Suppressor macrophage (primary cell): ENCODE measurements around the gene CPNE7.
"Not testable (repeated sequence)": the region's sequence is repeated elsewhere in the genome, so short reads cannot be mapped to it uniquely, and the experiment has no call there.

ENCODE experiments used
- DNase-seq, 4 experiments: peaks; one replicate each; pipeline ENCODE4 v3.0.0-alpha.2; 2020 to 2022

CPNE7 gene

DNA sequence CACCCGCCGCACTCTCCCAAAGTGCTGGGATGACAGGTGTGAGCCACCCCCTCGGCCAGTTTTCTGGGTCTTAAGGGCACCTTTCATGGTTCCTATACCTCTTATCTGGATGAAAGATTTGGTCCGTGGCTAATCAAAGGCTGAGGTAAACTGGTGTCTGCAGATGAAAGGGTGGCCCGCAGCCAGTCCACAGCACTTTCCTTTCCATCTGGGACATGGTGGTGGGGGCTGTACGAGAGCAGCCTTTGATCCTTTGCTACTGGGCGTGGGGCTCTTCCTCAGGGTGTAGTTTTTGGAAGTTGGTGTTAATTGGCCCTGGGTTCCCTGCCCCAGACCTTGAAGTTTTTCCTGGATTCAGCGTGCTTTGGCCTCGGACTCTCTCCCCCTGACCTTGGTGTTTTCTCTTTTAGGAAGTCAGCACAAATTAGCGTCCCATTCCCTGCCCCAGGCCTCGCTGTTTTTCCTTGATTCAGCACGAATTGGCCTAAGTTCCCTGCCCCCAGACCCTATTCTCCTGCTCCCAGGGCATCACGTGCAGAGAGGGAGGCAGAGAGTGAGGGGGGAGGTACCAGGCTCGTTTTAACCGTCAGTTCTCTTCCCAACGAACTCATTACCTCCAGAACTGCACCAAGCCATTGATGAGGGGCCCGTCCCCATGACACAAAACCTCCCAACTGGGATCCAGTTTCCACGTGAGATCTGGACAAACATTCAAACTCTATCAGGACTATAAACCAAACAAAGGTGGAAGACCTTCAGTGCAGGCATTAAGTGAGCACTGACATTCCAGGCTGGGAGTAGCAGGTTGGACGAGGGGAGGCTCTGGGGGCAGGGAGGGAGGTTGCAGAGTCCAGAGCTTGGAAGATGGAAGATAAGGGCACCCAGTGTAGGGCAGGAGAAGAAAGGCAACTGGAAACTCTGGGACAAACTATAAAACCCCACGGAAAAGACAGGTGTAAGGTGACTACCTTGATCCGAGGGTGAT, 49.5 kb downstream of the CPNE7 start:
- DNase-seq: no peak

DNA sequence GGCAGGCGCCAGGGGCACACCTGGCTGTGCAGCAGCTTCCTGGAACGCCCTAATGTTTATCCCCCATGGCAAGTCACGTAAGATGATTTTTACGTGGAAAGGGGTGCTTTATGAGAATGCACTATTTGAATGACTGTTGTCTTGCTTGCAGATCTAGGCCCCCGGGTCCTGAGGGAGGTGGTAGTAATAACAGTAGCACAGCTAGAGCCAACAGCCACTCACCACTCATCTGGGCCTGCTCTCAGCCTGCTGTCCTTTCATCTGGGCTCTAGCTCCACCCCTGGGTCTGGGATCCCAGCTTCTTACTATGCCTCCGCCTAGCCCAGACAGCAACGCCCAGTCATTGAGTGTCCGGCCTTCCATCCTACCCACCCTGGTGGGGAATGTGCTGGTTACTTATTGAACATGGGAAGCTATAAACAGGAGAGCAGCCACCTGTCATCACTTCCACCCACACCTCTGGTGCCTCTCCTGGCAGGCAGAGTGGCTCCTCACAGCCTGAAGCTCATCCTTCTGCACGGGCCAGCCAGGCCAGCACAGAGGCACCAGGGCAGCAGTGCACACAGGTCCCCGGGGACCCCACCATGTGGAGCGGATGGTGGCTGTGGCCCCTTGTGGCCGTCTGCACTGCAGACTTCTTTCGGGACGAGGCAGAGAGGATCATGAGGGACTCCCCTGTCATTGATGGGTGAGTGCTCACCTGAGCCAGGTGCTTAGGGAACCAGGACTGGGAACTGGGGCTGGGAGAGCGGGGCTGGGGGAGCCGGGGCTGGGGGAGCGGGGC, 54.5 kb downstream of the CPNE7 start:
- DNase-seq: no peak

DNA sequence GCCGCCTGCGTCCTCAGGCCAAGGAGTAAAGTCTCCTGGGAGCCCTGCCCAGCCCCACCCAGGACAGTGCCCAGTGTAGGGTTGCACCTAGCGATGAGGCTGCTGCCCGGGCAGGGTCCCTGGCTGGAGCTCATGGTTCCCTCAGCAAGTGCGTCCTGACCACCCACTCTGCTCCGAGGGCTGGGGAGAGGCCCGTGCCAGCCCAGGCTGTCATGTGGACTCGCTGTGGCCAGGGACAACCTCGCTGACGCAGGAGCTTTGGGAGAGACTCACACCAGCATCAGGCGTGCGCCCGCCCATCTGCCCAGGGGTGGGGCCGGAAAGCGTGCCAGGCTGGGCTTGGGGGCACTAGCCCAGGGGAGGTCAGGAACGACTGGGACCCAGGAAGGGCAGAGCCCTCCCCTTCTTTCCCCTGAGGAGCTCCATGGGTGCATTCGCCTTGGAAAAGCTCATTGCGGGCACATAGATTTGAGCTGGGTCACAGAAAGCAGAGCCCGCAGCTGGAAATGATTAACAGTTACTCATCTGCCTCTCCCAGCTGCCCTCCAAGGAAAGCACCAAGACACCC, 57.6 kb downstream of the CPNE7 start:
- DNase-seq: no peak

DNA sequence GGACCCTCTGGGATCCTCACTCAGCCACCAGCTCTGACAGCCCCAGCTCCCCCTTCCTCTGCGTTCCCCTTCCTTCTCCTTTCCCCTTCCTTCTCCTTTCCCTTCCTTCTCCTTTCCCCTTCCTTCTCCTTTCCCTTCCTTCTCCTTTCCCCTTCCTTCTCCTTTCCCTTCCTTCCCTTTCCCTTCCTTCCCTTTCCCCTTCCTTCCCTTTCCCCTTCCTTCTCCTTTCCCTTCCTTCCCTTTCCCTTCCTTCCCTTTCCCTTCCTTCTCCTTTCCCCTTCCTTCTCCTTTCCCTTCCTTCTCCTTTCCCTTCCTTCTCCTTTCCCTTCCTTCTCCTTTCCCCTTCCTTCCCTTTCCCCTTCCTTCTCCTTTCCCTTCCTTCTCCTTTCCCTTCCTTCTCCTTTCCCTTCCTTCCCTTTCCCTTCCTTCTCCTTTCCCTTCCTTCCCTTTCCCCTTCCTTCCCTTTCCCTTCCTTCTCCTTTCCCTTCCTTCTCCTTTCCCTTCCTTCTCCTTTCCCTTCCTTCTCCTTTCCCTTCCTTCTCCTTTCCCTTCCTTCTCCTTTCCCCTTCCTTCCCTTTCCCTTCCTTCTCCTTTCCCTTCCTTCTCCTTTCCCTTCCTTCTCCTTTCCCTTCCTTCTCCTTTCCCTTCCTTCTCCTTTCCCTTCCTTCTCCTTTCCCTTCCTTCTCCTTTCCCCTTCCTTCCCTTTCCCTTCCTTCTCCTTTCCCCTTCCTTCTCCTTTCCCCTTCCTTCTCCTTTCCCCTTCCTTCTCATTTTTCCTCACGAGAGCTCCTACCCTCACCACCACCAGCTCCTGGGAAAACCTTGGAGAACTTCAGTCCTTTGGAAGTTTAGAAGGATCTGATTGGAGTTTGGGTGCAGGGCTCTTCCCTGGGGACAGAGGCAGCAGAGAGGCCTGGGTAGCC, 59.2 kb downstream of the CPNE7 start:
- not testable (repeated sequence) for DNase-seq

DNA sequence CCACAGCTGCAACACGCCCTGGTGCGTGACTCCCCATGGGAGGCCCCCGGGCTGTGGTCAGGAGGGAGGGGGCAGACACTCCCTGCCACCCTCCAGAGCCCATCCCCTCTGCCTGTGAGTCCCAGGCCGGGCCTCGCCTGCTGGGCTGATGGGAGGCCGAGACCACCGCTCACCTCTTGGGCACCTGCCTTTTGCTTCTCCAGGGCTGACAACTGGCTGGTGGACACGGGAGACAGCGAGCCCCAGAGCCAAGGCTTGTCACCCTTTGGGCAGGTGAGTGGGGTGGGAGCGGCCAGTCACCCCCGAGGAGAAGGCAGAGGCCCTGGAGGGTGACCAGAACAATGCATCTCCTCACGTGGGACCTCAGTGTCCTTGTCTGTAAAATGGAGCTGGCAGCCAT, 61.1 kb downstream of the CPNE7 start:
- no peak for DNase-seq

DNA sequence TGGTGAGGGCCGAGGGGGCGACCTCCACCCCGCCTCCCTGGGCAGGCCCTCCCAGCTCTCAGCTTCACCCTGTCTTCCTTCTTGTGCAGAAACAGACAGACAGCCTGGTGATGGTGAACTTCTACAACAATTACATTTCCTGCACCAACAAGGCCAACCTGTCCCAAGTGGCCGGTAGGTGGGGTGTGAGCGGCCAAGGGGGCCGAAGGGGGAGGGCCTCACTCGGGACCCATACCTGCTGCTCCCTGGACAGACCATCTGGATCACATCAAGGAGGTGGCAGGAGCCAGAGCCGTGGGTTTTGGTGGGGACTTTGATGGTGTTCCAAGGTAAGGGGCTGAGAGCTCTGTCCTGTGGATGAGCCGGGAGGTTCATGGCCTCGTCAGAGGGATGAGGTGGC, 61.8 kb downstream of the CPNE7 start:
- DNase-seq: no peak

DNA sequence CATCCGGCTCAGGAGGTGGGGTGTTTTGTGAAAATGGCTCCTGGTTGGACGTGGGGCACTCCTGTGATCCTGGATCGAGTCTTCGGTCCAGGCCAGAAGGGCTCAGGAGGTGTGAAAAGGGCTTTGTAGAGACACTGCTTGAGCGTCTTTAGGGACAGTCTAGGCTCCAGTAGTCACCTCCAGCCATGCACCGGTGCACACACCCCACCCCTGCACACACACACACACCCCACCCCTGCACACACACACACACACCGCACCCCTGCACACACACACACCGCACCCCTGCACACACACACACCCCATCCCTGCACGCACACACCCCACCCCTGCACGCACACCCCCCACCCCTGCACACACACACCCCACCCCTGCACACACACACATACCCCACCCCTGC, 62.9 kb downstream of the CPNE7 start:
- no peak for DNase-seq

DNA sequence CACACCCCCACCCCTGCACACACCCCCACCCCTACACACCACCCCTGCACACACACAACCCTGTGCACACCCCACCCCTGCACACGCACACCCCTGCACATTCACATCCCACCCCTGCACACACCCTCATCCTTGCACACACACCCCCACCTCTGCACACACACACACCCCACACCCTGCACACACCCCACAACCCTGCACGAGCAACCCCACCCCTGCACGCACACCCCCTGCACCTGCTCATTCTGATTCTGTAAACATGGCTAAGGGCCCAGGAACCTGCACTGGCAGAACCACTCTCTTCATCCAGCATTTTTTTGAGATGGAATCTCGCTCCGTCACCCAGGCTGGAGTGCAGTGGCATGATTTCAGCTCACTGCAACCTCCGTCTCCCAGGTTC, 63.8 kb downstream of the CPNE7 start:
- DNase-seq: no peak

DNA sequence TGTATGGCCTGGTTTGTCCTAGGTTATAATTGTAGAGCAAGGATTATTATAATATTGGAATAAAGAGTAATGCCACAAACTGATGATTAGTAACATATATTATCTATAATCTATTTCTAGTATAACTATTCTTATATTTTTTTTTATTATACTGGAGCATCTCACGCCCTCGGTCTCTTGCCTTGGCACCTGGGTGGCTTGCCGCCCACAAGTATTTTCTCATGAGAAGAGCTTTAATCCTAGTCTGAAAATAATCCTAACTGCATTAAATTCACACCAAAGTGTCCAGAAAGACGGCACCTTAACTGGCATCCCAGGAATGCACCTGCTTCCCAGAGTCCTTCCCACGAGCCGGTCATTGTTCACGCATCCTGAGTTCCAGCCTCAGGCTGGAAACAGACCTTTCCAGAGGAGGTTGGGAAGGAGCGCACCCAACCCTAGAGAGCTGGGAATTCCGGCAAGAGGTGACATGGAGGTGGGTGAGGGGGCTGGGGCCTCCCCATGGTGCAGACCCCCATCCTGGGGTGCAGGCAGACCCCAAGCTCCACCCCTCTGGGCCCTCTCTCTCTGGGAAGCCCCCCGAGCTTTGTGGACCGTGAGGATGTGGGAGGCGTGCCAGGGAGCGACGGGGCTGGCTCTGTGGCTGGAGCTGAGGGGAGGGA, 66.0 kb downstream of the CPNE7 start:
- no peak for DNase-seq

DNA sequence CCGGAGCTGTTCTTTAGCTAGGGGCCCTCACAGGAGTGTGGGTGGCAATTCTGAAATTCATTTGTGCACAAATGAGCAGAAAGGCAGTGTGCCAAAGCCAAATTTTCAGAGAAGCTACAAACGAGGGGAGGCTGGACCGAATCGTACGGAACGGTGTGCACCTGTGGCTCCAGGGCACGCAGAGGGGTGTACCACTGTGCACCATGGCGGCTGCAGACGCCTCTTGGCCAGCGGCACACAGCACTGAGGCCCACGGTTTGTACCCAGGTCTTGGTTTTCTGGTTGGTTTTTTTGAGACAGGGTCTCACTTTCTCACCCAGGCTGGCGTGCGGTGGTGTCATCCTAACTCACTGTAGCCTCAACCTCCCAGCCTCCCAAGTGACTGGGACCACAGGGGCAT, 67.0 kb downstream of the CPNE7 start:
- no peak for DNase-seq

DNA sequence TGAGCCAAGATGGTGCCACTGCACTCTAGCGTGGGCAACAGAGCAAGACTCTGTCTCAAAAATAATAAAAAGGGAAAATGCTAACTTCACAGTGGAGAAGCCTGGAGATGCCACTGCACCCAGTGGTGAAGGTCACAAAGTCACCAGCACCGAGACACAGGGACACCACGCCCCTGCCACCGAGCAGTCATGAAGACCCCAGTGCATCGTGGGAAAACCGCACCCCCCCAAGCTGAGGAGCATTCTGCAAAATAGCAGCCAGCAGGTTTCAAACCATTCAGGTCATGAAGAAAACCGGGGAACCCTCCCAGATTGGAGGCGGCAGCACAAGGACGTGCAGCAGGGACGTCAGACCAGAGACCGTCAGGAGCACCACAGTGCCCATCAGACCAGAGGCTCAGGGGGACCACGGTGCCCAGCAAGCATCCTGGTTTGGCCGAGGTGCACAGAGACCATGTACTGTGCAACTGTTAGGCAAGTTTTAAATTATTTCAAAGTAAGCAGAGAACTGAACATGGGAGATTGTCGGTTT, 68.3 kb downstream of the CPNE7 start:
- no peak for DNase-seq

DNA sequence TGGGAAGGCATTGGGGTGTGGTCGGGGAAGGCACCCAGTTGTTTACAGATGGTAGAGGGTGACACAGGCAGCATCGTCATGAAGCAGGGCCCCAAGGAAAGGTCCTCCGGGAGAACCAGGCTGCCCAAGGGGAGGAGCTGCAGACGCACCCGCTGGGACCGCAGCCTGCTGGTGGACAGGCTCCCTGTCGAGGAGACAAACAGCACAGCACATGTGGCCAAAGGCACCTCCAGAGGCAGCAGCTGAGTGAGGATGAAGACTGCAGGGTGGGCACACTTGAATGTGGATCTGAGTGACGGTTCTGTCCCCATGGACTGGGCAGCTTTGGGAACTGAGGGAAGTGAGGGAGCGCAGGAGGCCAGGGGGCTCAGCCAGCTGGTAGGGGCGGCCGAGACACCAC, 69.6 kb downstream of the CPNE7 start:
- no peak for DNase-seq

DNA sequence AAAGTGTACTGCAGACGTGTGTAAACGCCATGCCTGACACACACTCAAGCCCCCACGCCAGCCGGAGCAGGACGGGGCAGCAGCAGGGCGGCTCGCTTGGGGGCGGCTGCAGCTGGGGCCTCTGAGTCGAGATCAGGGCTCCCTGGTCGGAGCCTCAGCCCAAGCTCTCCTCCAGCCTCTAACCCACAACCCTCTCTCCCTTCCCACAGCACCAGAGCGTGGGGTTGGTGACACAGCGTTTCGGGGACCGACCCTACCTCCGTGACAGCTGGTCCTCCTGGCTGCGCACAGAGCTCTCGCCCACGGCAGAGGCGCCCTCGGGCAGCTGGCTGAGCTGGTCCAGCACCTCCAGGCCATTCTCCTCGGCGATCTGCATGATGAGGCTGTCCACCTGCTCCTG, 70.7 kb downstream of the CPNE7 start:
- no peak for DNase-seq
